Subcutaneous adipose tissue (tissue), 4 donors: ENCODE results near the gene FOCAD. TPM values are rescaled to one million over a fixed set of nuclear protein-coding genes. Genes with fewer than 3 reads are reported as not detected.

ENCODE experiments used
- total RNA-seq, 4 donors: library from RNA; depleted of rRNA; stranded (reverse); fragments of >200 nt; gene quantifications; one replicate each; pipeline ENCODE4 v1.1.0, GENCODE V29; 2016
- TF ChIP-seq, protein P1 (sequence below): fragments of 450-650 bp; IDR thresholded peaks from one replicate; pipeline ENCODE4 v1.5.1; 2016; ENCODE audit warnings: low read depth, mild to moderate bottlenecking, control low read depth, antibody characterized with exemption, moderate library complexity

FOCAD gene
- total RNA-seq, 4 donors from 2014 or later, result 24.6 to 31.7 (median 27.5) TPM

DNA sequence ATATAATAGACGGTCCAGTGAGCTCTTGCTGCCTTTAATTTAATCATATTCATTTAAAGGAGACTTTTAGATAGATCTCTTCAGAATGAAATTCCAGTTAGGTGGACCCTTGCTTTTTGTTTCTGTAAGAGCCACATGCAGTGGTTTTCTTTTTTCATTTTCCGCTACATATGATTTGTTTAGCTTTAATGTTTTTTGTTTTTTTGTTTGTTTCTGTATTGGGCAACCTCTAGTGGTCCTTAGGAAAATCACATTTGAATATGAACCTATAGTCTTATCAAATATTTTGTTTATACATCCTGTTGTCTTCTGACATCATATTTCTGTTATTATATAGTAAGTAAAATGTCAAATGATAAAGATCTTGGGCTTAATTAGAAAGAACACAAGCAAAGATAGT is 196.6 kb downstream of the FOCAD start:
- TF ChIP-seq, protein P1, sequence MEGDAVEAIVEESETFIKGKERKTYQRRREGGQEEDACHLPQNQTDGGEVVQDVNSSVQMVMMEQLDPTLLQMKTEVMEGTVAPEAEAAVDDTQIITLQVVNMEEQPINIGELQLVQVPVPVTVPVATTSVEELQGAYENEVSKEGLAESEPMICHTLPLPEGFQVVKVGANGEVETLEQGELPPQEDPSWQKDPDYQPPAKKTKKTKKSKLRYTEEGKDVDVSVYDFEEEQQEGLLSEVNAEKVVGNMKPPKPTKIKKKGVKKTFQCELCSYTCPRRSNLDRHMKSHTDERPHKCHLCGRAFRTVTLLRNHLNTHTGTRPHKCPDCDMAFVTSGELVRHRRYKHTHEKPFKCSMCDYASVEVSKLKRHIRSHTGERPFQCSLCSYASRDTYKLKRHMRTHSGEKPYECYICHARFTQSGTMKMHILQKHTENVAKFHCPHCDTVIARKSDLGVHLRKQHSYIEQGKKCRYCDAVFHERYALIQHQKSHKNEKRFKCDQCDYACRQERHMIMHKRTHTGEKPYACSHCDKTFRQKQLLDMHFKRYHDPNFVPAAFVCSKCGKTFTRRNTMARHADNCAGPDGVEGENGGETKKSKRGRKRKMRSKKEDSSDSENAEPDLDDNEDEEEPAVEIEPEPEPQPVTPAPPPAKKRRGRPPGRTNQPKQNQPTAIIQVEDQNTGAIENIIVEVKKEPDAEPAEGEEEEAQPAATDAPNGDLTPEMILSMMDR, result no peak

DNA sequence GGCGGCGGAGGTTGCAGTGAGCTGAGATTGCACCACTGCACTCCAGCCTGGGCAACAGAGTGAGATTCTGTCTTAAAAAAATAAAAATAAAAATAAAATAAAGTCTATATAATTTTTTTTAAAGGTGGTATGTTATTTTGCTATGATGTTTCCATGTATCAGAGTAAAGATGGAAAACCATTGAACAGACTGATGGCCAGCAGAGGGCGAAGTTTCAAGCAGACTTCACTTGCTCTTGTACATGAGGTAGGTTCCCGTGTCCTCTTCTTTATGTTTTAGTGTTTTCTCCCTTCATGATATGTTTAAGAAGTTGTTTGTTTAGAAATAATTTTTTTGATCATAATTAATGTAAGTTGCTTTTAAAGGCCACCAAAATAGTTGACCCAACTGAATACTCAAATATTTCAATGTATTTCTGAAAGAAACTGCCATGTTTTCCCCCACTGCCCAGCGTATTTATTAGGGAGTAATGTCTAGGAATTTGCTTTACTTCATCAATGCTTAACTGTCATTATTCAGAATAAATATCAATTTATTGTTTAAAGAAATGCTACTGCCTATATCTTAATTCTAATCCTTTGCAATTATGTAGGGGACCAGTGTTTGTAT is 201.0 kb downstream of the FOCAD start:
- TF ChIP-seq, protein P1, result no peak

DNA sequence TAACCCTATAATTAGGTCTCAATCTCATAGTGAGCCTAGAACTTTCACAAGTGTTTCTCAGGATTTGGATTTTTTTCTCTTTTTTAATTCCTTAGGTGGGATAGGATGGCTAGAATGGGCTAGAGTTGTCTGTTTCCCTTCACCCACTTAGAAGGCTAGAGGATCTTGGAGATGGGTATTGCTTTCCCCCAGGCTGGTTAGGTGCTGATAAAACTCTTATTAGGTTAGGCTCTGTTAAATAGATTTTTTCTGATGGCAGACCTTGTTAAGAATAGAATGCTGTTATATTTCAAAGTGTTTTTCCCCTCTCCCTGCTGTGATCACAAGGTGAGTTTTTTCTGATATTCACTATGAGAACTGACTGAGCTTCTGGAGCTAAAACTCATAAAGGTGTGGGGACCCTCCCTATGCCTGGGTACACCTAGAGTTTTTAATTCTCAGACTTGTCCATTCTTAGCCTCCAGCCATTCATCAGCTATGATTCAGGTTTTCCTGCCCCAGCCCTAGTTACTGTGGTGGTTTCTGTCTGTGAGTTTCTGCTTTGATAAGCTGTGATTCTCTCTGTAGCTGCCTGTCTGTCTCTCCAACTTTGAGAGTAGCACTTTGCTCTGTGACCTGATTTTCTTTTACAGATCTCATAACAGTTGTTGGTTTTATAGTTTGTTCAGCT is 215.0 kb downstream of the FOCAD start:
- TF ChIP-seq, protein P1, result no peak

DNA sequence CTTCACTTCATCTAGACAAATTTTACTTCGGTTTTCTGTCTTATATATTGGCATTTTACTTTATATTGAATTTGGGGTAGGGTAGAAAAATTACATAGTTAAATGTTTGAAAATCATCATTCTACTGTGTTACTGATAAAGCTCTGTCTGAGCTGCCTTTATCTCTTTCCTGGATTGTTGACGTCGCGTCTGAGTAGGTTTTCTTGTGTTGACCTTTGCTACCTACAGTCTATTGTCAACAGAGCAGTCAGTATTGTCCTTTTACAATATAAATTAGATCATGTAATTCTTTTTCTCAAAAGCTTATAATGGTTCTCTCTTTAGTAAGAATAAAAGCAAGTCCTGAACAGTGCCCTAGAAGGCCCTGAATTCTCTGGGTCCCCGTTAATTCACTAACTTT is 219.2 kb downstream of the FOCAD start:
- TF ChIP-seq, protein P1, result no peak

DNA sequence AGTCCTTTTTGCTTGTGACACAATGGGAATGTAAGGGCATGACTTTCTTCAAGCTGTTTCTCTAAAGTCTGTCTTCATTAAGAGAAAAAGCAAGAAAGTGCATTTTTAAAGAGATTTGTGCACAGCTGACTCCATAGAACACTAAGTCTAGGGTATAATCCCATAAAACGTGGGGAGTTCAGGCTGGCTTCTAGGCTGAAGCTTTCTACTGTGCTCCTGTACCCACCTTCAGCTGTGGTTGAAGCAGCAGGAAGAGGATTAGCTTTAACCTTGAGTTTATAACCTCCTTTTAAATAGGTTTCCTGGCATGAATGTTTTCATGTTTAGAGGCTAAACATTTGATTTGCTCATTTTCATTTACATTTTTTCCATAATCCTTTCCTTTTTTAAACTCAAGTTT is 220.9 kb downstream of the FOCAD start:
- TF ChIP-seq, protein P1, result no peak

DNA sequence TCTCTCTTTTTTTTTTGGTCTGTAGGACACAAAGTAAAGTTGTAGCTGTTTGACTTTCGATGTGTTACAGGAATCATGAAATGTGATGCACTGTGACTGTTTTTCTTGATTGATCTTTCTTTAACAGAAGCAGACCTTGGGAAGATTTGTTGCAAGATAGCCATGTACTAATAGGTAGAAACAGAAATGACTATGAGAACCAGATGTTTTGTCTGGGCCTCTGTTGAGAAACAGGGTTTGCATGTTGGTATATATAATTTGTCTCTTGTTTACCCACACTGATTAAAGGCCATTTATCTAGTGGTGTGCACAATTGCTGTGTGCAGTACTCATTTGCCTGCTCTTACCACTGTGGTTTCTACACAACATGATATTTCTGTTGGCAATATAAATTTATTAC is 222.3 kb downstream of the FOCAD start:
- TF ChIP-seq, protein P1, result no peak

DNA sequence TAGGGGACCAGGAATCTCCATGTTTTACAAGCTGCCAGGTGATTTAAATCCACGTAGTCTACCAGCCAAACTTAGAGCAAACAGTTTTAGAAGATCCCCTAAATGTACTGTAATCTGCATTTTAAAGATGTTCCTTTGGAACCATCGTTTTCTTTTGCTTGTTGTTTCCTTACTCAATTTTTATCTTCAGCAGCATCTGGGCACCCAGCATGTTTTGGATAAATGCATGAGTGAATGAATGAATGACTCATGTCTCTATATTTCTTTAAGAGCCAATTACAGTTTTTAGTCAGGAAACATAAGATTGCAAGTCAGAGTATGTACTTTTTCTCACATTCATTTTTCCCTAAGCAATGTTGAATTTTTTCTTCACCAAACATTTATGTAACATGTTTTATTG is 224.4 kb downstream of the FOCAD start:
- TF ChIP-seq, protein P1, result no peak
